H9 (cell line): Measurements from ENCODE around the gene ADARB2. TPM values are rescaled to one million over a fixed set of nuclear protein-coding genes. Genes with fewer than 3 reads are reported as not detected.

Experiments
- DNase-seq: peaks from one replicate; pipeline ENCODE4 v3.0.0-alpha.2; 2017
- H2AFZ ChIP-seq: one replicate; pipeline ENCODE4 v1.6.1; 2013; ENCODE audit warnings: mild to moderate bottlenecking, low read length, control low read depth, moderate library complexity
- H2AK5ac ChIP-seq: 2 replicates; pipeline ENCODE4 v1.6.1; 2013; ENCODE audit warnings: low read length, control low read depth, mixed read lengths; ENCODE audit not compliant: insufficient read length
- H2BK120ac ChIP-seq: one replicate; pipeline ENCODE4 v1.6.1; 2013; ENCODE audit warnings: low read depth, mild to moderate bottlenecking, low read length, control low read depth, inconsistent platforms; ENCODE audit not compliant: poor library complexity, severe bottlenecking
- H2BK12ac ChIP-seq: 2 replicates; pipeline ENCODE4 v1.6.1; 2013; ENCODE audit warnings: low read length, control low read depth, mixed read lengths, low read depth; ENCODE audit not compliant: insufficient read length
- H2BK15ac ChIP-seq: 2 replicates; pipeline ENCODE4 v1.6.1; 2013; ENCODE audit warnings: low read depth, low read length, control low read depth
- H2BK20ac ChIP-seq: one replicate; pipeline ENCODE4 v1.6.1; 2013; ENCODE audit warnings: low read depth, mild to moderate bottlenecking, low read length, control low read depth, inconsistent platforms; ENCODE audit not compliant: poor library complexity, severe bottlenecking
- H2BK5ac ChIP-seq: 2 replicates; pipeline ENCODE4 v1.6.1; 2013; ENCODE audit warnings: low read length, control low read depth, mixed read lengths; ENCODE audit not compliant: insufficient read length
- H3K14ac ChIP-seq: 2 replicates; pipeline ENCODE4 v1.6.1; 2013; ENCODE audit warnings: low read length, control low read depth; ENCODE audit not compliant: insufficient read depth
- H3K18ac ChIP-seq: 2 replicates; pipeline ENCODE4 v1.6.1; 2013; ENCODE audit warnings: low read depth, mild to moderate bottlenecking, mixed read lengths, low read length, control low read depth; ENCODE audit not compliant: insufficient read length
- H3K23ac ChIP-seq: 2 replicates; pipeline ENCODE4 v1.6.1; 2013; ENCODE audit warnings: low read length, control low read depth, mixed read lengths, low read depth; ENCODE audit not compliant: insufficient read length
- H3K23me2 ChIP-seq: 2 replicates; pipeline ENCODE4 v1.6.1; 2013; ENCODE audit warnings: low read depth, mild to moderate bottlenecking, mixed read lengths, low read length, control low read depth; ENCODE audit not compliant: insufficient read length, poor library complexity, severe bottlenecking
- H3K27ac ChIP-seq: 2 replicates; pipeline ENCODE4 v1.5.1; 2013; ENCODE audit warnings: low read length, control low read depth, mixed read lengths, low read depth; ENCODE audit not compliant: insufficient read length
- H3K27me3 ChIP-seq: 2 replicates; pipeline ENCODE4 v1.6.1; 2013; ENCODE audit warnings: low read length, control low read depth, inconsistent platforms; ENCODE audit not compliant: insufficient read depth
- H3K4ac ChIP-seq: 2 replicates; pipeline ENCODE4 v1.6.1; 2013; ENCODE audit warnings: low read depth, mild to moderate bottlenecking, control low read depth, inconsistent platforms, low read length, moderate library complexity
- H3K4me1 ChIP-seq: 2 replicates; pipeline ENCODE4 v1.6.1; 2013; ENCODE audit warnings: low read length, control low read depth, inconsistent platforms; ENCODE audit not compliant: insufficient read depth
- H3K4me2 ChIP-seq: 2 replicates; pipeline ENCODE4 v1.6.1; 2013; ENCODE audit warnings: low read length, control low read depth, mixed read lengths; ENCODE audit not compliant: insufficient read length, insufficient read depth
- H3K56ac ChIP-seq: 2 replicates; pipeline ENCODE4 v1.6.1; 2013; ENCODE audit warnings: low read depth, mild to moderate bottlenecking, mixed read lengths, low read length, control low read depth; ENCODE audit not compliant: insufficient read length
- H3K79me1 ChIP-seq: 2 replicates; pipeline ENCODE4 v1.6.1; 2013; ENCODE audit warnings: low read depth, mild to moderate bottlenecking, moderate library complexity, low read length, control low read depth, inconsistent platforms; ENCODE audit not compliant: insufficient read depth, poor library complexity, severe bottlenecking
- H3K79me2 ChIP-seq: 2 replicates; pipeline ENCODE4 v1.6.1; 2013; ENCODE audit warnings: low read length, control low read depth, inconsistent platforms; ENCODE audit not compliant: insufficient read depth
- H3K9ac ChIP-seq: 2 replicates; pipeline ENCODE4 v1.6.1; 2013; ENCODE audit warnings: low read length, control low read depth, mixed read lengths; ENCODE audit not compliant: insufficient read length; ENCODE audit errors: extremely low read depth
- H3K9me3 ChIP-seq: one replicate; pipeline ENCODE4 v1.6.1; 2013; ENCODE audit warnings: low read depth, low read length, inconsistent platforms; ENCODE audit not compliant: control insufficient read depth
- H3T11ph ChIP-seq: one replicate; pipeline ENCODE4 v1.6.1; 2013; ENCODE audit warnings: mild to moderate bottlenecking, low read length, control low read depth, inconsistent platforms
- H4K20me1 ChIP-seq: one replicate; pipeline ENCODE4 v1.6.1; 2013; ENCODE audit not compliant: control insufficient read depth, insufficient read length, insufficient read depth
- H4K5ac ChIP-seq: 2 replicates; pipeline ENCODE4 v1.6.1; 2013; ENCODE audit warnings: low read depth, mild to moderate bottlenecking, mixed read lengths, low read length, control low read depth; ENCODE audit not compliant: insufficient read length
- H4K8ac ChIP-seq: replicated peaks from 2 replicates; pipeline ENCODE4 v1.6.1; 2013; ENCODE audit warnings: low read length, control low read depth, mixed read lengths, low read depth; ENCODE audit not compliant: insufficient read length
- H4K91ac ChIP-seq: 2 replicates; pipeline ENCODE4 v1.6.1; 2013; ENCODE audit warnings: low read depth, mild to moderate bottlenecking, moderate library complexity, mixed read lengths, low read length, control low read depth; ENCODE audit not compliant: insufficient read length
- H3K27ac Mint-ChIP-seq, 3 experiments: 2 replicates in 2 of 3; 3 replicates in 1 of 3; pipeline ENCODE4 v1.8.0; 2020 to 2021; ENCODE audit warnings: mixed read lengths in 3 of 3, mild to moderate bottlenecking in 1 of 3, moderate library complexity in 1 of 3
- H3K27me3 Mint-ChIP-seq: 2 replicates; pipeline ENCODE4 v1.8.0; 2021; ENCODE audit warnings: low read depth, mild to moderate bottlenecking, moderate library complexity, mixed read lengths
- H3K36me3 Mint-ChIP-seq, 3 experiments: 2 replicates in 2 of 3; 3 replicates in 1 of 3; pipeline ENCODE4 v1.8.0; 2020 to 2021; ENCODE audit warnings: low read depth in 3 of 3, mixed read lengths in 3 of 3; ENCODE audit not compliant: insufficient read depth in 1 of 3
- H3K4me1 Mint-ChIP-seq, 2 experiments: 2 replicates each; pipeline ENCODE4 v1.8.0; 2020; ENCODE audit warnings: mixed read lengths in 2 of 2
- H3K4me3 Mint-ChIP-seq, 2 experiments: 2 replicates in 1 of 2; 3 replicates in 1 of 2; pipeline ENCODE4 v1.8.0; 2020 to 2021; ENCODE audit warnings: mild to moderate bottlenecking in 2 of 2, mixed read lengths in 2 of 2, moderate library complexity in 1 of 2
- H3K9me3 Mint-ChIP-seq, 2 experiments: 2 replicates in 1 of 2; 3 replicates in 1 of 2; pipeline ENCODE4 v1.8.0; 2020; ENCODE audit warnings: mild to moderate bottlenecking in 2 of 2, mixed read lengths in 2 of 2, moderate library complexity in 1 of 2
- CTCF ChIP-seq: fragments of 200-600 bp; sonication (generic); conservative IDR thresholded peaks from 3 replicates; pipeline ENCODE4 v1.8.0; 2021; ENCODE audit warnings: antibody characterized with exemption, mild to moderate bottlenecking
- WGBS: extraction: QIAGEN DNeasy Blood & Tissue Kit; methylation state at CpG from one replicate; pipeline ENCODE4 v1.1.7; 2013; ENCODE audit warnings: missing lambda C conversion rate, low lambda C conversion rate, mixed read lengths; ENCODE audit not compliant: insufficient read length; ENCODE audit errors: extremely low coverage; 5-methylcytosine and 5-hydroxymethylcytosine counted together
- total RNA-seq: library from RNA; stranded (reverse); gene quantifications from 2 replicates; pipeline ENCODE4 v1.2.1, GENCODE V29; 2021

Gene ADARB2
- total RNA-seq, 1 experiment from 2014 or later, result 0.87 TPM

GRCh38 chr10:1462521-1462920 lies 274.8 kb downstream of the ADARB2 start:
- Mint-ChIP-seq H3K27ac (peak overlapping the region in 1 of 3 experiments; percentile 6; a peak in 1 of 7 replicates), H3K36me3 (no peaks in the 10 kb centered on the region; a peak in 1 of 7 replicates), H3K4me3 (no peak overlapping the region), H3K9me3 (no peaks in the 10 kb centered on the region), H3K4me1 (peaks cover 12% of the 10 kb centered on the region in 2 experiments), H3K27me3 (peaks cover 7% of the 10 kb centered on the region; the same call in 1 of the 2 replicates)
- WGBS, result no CpG with 5 or more reads among the region's 1 CpG
- no peaks in the 10 kb centered on the region for H3K79me1 ChIP-seq
- TF ChIP-seq CTCF, result no peak
- H3K23me2 ChIP-seq, result no peaks in the 10 kb centered on the region
- H3K23ac ChIP-seq, result no peak overlapping the region
- no peak overlapping the region for H2BK5ac ChIP-seq
- no peak overlapping the region for H3K27ac ChIP-seq
- H2BK120ac ChIP-seq, result no peak overlapping the region
- no peak overlapping the region for H4K5ac ChIP-seq
- no peak overlapping the region for H3K4me2 ChIP-seq
- H4K8ac ChIP-seq, result no peak overlapping the region
- no peak overlapping the region for H3K56ac ChIP-seq
- no peak overlapping the region for H2AFZ ChIP-seq
- H2AK5ac ChIP-seq, result no peak overlapping the region
- no peak overlapping the region for H2BK20ac ChIP-seq
- no peaks in the 10 kb centered on the region for H4K20me1 ChIP-seq
- H4K91ac ChIP-seq, result no peak overlapping the region
- DNase-seq, result no peak
- H3K27me3 ChIP-seq, result no peaks in the 10 kb centered on the region
- H3K9me3 ChIP-seq, result no peaks in the 10 kb centered on the region
- H3K14ac ChIP-seq, result no peak overlapping the region
- H3K18ac ChIP-seq, result no peak overlapping the region
- no peaks in the 10 kb centered on the region for H3K79me2 ChIP-seq
- H2BK15ac ChIP-seq, result no peak overlapping the region
- H3T11ph ChIP-seq, result no peak overlapping the region
- H3K4me1 ChIP-seq, result 0 out of 2 replicates have a peak, but pooled peaks cover 2% of the 10 kb centered on the region
- H3K9ac ChIP-seq, result no peak overlapping the region
- no peak overlapping the region for H3K4ac ChIP-seq
- H2BK12ac ChIP-seq, result no peak overlapping the region
